Epithelial cell of esophagus (primary cell): Measurements from ENCODE around the gene TP53TG3B.
"Not testable (repeated sequence)": the region's sequence is repeated elsewhere in the genome, so short reads cannot be mapped to it uniquely, and the experiment has no call there.

Experiments
- DNase-seq: peaks from one replicate; pipeline ENCODE4 v3.0.0; 2010; ENCODE audit warnings: low read depth
- H3K4me3 ChIP-seq: 2 replicates; pipeline ENCODE4 v1.5.1; 2011; ENCODE audit warnings: mild to moderate bottlenecking, low read length, control low read depth

TP53TG3B gene

GRCh38 chr16:33360541-33360940 is at the start of gene TP53TG3B:
TSS of gene TP53TG3B (plus strand) at chr16:33360841. CDS start at chr16:33360909, 68 bp downstream.
- not testable (repeated sequence) for DNase-seq, H3K4me3 ChIP-seq

GRCh38 chr16:33336226-33337012 is 24.2 kb upstream of the TP53TG3B start:
- peak; percentile 17 for DNase-seq

GRCh38 chr16:33337627-33338542 is 22.8 kb upstream of the TP53TG3B start:
- not testable (repeated sequence) for H3K4me3 ChIP-seq
- DNase-seq = peak; percentile 18

More at GRCh38 chr16:33336226-33337012, 24.2 kb upstream of the TP53TG3B start:
- H3K4me3 ChIP-seq = not testable (repeated sequence)

- H3K4me3 ChIP-seq = not testable (repeated sequence)
Observed at GRCh38 chr16:33338543-33338951, 22.1 kb upstream of the TP53TG3B start.

GRCh38 chr16:33339093-33340061 is 21.3 kb upstream of the TP53TG3B start:
- DNase-seq = not testable (repeated sequence)

More at GRCh38 chr16:33338543-33338951, 22.1 kb upstream of the TP53TG3B start:
- not testable (repeated sequence) for DNase-seq

More at GRCh38 chr16:33339093-33340061, 21.3 kb upstream of the TP53TG3B start:
- not testable (repeated sequence) for H3K4me3 ChIP-seq
